D341Med (cell line): ENCODE measurements around the gene HS1BP3.

ENCODE experiments used
- DNase-seq: peaks from one replicate; pipeline ENCODE4 v3.0.0; 2012; ENCODE audit warnings: low spot score

The HS1BP3 gene

DNA sequence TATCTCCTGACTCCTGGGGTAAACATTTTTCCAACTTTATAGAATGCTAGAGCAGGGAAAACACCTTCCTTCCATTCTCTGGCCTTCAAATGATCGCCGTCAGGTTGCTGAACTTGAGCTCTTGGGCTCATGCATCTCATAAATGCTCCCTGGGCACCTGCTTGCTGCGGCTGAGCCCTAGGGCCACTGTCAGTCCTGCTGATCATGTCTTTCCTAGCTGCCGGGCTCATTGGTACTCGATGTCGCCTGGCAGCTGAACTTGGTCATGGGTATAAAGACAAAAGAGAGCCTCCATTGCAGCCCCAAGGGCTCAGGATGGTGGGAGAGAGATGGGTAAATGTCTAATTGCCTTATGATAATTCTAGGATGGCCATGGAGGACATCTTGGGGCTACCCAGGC is 80.6 kb downstream of the HS1BP3 start:
- no peak for DNase-seq

DNA sequence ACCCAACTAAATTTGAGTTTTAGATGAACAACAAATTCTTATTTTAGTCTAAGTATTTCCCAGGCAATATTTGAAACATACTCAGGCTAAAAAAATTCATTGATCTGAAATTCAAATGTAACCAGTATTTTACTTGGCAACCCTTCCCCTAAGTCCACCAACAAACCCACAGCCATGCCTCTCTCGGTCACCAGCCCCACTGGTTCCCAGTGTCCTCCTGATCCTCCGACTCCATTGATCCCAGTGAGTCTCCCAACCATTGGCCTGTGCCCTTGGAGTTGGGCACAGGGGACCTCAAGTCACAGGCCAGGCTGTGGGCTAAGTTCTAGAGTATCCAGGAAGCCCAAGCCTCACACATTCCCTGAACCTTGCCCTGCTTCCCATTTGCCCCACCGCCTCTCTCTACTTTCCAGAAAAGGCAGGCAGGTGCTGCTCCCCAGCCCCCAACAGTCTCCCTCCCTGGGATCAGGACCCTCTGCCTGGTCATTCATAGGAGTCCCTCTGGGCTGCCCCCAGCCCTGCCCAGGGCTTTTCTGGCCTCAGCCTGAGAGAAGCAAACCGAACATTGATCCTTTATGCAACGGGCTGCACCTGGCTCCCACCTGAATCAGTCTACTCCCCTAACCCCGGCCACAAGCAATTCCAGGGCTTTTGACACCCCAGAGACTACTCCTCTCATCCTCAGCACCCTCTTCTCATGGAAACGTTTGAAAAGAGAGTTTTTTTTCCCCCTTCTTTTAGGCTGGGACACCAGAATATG is 81.3 kb downstream of the HS1BP3 start:
- DNase-seq, result no peak

DNA sequence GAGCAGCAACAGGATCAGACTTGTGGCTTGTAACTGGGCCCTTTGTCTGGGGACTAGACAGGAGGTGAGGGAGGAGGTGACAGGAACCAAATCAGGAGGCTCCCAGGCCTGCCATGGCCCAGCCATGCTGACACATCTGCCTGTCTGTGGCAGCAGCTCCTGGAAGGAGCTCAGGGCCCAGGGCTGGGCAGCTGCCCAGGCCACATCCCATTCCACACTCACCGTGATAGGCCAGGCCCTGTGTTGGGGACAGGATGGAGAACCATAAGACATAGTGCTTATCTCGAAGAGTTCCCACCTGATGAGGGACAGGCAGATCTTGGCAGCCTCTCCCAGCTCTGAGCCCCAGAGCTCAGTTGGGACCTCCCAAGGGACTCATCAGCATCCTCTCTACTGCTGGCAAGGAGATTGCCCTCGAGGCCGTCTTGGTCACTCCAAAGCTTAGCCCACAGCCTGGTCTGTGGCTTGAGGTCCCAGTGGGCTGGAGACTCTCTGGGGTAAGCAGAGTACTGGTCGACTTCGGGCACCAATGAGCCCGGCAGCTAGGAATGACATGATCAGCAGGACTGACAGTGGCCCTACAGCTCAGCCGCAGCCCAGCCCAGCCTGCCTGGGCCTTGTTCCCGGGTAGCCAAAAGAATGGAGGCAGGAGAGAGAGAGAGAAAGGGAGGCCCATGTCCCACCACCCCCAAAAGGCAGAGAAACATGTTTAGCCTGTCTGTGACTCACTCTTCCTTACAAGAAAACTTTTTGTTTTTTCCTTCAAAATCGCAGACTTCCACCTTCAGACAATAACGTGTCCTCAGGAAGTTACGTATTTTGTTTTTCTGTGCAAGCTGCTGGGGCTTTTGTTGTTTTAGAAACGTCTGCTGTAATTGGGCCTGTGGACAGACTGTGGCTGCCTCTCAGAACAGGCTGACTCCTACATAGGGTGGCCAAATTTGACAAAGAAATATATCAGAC is 82.1 kb downstream of the HS1BP3 start:
- DNase-seq, result no peak

DNA sequence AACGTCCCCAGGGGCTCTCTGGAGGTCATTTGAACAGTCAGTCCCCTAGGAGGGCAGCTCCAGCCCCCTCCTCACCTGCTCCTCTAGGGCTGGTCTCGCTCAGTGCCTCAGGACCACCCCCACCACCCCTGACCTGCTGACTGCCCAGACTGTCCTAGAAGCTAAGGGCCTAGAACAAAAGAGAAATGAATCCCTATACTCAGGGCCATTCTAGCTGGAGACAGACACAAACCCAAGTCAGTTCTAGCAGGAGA is 83.0 kb downstream of the HS1BP3 start:
- DNase-seq, result no peak
